GM18498 (cell line): Measurements from ENCODE around the gene SYT14.
"Not testable (repeated sequence)": the region's sequence is repeated elsewhere in the genome, so short reads cannot be mapped to it uniquely, and the experiment has no call there.

Experiments used
- ATAC-seq: cut with Tn5 transposase; IDR thresholded peaks from one replicate; pipeline ENCODE4 v1.9.1; 2021; ENCODE audit warnings: mild to moderate bottlenecking, moderate library complexity; ENCODE audit not compliant: unreplicated experiment

SYT14 gene

DNA sequence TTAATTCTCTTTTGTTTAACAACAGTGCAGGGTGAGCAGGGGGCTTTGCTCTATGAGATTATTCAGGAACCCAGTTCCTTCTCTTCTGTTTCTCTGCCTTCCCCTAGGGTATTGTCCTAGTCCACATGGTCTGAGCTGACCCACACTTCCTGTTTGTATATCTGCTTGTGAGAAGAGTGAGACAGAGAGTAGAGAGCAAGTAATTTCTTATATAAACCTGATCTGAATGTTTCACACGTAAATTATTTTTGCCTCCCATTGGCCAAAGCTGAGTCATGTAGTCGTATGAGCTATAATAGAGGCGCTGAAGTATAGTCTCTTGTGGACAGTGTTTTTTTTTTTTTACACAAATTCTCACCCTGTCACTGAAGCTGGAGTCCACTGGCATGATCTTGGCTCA is 160.3 kb downstream of the SYT14 start:
- ATAC-seq, result no peak

DNA sequence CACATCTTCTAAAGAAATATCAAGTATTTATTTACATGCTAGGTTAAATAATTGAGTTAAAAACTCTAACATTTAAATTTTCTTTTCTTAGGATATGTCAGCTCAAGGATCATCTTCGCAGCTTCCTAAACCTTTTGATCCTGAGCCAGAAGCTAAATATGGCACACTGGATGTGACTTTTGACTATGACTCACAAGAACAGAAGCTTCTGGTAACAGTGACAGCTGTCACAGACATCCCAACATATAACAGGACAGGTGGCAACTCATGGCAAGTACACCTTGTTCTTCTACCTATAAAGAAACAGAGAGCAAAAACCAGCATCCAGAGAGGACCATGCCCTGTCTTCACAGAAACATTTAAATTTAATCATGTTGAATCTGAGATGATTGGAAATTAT is 161.9 kb downstream of the SYT14 start:
- ATAC-seq, result no peak

DNA sequence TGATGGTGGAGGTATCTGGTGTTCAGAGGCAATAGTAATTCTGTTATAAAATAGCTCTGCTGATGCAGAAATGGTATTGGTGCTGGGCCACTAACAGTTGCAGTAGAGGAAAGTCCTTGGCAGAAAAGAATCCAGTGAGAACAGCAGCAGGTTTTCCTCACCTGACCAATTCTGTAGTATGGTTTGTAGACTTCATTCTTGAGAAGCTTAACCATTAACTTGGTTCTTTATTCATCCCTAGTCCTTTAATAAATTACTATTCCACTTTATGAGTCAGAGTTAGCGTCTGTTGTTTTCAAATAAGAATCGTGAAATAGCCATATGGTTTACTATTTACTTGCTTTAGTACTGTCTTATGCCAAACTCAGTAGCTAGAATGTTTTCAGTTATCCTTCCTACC is 166.1 kb downstream of the SYT14 start:
- ATAC-seq, result no peak

GRCh38 chr1:210112906-210113305 is 174.9 kb downstream of the SYT14 start:
- ATAC-seq, result not testable (repeated sequence)

DNA sequence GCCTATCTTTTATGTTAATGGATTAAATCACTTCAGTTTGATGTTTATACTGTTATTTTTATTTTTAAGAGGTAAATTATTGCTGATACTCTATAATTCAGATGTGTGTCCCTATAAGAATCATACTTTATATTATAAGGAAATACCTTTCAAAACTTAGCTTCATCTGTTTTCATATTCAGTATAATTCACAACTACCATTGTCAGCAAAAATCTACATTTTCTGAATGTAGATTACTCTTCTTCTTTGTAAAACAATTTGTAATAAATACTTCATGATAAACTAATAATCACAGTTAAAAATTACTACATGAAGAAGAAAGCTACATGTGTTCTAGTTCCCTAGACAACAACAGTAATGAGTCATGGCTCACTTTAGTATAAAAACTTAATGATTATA is 179.2 kb downstream of the SYT14 start:
- no peak for ATAC-seq

DNA sequence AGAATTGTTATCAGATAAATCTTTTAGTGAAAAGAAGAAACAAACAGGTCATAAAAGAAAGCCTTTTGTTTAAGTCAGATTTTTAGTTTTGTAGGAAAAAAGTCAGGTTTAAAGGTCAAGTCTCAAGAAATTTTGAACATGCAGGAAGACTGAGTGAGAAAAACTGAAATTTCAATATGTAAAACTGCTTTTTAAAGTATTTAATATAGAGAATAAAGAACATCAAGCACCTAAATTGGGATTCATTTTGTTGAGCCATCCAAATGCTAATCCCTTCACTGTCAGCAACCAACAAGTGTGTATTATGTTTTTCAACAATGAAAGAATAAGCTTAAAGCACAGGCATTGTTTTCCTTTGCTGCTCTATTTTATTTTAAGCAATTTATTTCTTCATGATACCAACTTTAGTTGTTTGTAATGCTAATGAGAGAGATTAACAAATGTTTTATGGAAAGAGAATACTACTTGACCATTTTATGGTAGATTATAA is 179.7 kb downstream of the SYT14 start:
- ATAC-seq, result no peak

DNA sequence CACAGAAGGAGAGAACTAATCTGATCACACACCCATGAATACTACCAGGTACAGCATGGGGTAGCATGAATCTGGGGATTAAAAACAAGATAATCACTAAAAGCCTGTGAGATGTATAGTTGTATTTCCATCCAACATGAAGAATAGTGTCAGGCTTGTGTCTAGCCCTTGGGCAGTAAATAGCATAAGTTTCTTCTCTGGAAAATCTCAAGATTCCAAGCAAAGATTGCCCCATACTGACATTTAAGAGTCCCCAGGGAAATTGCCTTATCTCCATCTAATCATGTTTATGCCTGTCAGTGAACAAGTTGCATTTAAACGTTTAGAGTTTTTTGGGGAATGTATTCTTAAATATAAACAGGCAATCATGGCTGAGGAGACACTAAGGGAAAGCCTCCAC is 185.4 kb downstream of the SYT14 start:
- ATAC-seq, result no peak

- ATAC-seq, result no peak
Measured at GRCh38 chr1:210123924-210124589, 186.0 kb downstream of the SYT14 start.

GRCh38 chr1:210124736-210125135 is 186.7 kb downstream of the SYT14 start:
- ATAC-seq, result no peak

DNA sequence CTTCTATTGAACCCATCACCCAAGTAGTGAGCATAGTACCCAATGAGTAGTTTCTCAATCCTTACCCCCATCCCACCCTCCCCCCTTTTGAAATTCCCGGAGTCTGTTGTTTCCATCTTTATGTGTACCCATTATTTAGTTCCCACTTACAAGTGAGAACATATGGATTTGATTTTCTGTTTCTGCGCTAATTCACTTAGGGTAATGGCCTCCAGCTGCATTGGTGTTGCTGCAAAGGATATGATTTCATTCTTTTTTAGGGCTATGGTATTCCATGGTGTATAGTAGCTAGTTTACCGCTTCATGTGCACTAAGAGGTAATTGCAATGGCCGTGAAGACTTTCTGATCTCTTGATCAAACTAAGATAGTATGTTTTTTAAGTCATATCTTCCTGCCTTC is 187.1 kb downstream of the SYT14 start:
- no peak for ATAC-seq

- ATAC-seq, result no peak
Measured at GRCh38 chr1:210129092-210129491, 191.1 kb downstream of the SYT14 start.

- peak; percentile 87 for ATAC-seq
Measured at GRCh38 chr1:210129759-210130158, 191.7 kb downstream of the SYT14 start.

DNA sequence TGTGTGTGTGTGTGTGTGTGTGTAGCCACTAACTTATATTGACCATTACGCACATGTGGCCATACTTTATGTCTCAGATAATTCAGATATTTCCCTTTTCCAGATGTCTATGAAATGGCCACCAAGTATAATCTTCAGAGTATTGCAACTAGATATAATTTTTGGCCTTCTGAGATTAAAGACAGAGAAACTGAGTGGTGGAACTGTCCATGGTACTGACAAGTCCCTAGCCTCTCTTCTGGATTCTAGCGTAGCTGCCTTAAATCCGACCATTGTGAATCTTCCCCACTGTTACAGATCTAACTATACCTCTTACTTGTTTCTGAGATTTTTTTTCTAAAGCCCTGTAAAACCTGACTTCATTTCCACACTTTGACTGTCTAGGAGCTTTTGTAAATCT is 194.6 kb downstream of the SYT14 start:
- ATAC-seq, result no peak

DNA sequence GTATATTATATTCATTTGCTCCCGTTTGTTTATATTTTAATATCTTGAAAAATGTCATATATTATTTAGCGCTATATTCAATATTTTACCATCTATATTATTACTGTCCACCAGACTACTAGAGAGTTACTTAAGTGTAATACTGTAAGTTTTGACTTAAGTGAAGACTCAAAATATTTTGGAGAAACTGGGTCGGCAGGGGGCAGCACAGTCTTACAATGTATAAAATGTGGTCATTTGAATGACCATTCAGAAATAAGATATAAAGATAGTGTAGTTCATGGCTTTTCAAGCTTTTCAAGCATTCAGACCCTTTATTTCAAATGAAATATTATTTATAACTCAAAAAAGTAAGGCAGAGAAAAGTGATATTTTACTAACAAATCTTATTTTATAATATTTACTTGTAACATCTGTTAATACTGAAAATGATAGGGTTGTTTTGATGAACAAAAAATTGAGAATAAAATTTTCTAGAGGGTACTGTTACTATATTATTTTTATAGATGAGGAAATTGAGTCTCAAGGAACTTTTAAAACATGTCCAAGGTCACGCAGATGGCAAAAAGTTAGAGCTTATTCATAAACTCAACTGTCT is 205.5 kb downstream of the SYT14 start:
- no peak for ATAC-seq

- no peak for ATAC-seq
Measured at GRCh38 chr1:210144736-210145135, 206.7 kb downstream of the SYT14 start.

DNA sequence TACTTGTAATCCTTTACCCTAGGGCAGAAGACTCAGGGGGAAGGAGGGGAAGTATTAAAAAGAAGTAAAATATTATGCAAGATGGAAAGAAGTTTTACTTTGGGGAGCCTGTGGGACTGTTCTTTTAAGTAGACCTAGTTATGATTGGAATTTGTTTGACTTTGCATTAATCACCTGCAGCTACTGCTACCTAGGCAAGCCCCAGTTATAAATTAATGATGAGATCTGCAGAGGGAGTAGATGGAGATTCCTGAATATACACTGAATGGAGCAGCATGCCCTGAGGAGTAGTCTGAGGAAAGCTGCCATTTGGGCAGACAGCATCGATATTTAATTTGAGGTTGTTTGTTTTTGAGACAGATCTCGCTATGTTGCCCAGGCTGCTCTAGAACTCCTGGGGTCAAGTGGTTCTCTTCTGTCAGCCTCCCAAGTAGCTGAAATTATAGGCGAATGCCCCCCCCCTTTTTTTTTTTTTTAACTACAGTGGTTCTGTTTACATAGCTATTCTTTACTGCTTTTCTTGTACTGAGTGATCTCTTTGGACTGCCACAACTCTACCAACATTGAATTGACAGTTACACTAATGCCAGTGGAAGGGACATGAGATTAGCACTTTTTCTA is 213.1 kb downstream of the SYT14 start:
- ATAC-seq, result no peak

GRCh38 chr1:210159211-210159610 is 221.2 kb downstream of the SYT14 start:
- no peak for ATAC-seq

DNA sequence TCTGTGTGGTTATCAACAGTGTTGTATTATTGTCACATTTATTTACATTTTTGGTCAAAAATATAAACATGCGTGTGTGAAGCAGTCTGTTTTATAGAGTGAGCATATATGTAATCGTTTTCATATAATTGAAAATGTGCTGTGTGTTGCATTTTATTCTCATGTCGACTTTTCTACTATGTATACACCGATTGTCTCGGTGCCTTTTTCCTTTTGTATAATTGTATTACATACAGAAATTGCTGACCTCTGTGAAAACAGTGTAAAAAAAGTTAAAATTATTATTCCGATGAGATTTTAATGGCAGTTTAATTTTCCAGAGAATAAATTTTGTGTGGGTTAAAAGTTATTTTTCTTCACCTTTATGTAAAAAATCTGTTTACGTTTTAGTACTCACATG is 232.2 kb downstream of the SYT14 start:
- no peak for ATAC-seq

DNA sequence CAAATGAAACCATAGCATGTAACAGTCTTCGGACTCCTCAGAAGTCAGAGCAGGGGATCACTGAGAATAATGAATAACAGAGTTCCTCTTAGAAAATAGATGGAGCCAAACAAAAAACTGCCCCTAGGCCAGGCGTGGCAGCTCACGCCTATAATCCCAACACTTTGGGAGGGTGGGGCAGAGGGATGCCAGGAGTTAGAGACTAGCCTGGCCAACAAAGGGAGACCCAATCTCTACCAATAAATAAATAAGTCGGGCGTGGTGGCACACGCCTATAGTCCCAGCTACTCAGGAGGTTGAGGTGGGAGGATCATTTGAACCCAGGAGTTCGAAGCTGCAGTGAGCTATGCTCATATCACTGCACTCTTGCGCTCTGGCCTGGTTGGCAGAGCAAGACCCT is 236.1 kb downstream of the SYT14 start:
- no peak for ATAC-seq

- ATAC-seq, result no peak
Measured at GRCh38 chr1:210185063-210185462, 247.0 kb downstream of the SYT14 start.

DNA sequence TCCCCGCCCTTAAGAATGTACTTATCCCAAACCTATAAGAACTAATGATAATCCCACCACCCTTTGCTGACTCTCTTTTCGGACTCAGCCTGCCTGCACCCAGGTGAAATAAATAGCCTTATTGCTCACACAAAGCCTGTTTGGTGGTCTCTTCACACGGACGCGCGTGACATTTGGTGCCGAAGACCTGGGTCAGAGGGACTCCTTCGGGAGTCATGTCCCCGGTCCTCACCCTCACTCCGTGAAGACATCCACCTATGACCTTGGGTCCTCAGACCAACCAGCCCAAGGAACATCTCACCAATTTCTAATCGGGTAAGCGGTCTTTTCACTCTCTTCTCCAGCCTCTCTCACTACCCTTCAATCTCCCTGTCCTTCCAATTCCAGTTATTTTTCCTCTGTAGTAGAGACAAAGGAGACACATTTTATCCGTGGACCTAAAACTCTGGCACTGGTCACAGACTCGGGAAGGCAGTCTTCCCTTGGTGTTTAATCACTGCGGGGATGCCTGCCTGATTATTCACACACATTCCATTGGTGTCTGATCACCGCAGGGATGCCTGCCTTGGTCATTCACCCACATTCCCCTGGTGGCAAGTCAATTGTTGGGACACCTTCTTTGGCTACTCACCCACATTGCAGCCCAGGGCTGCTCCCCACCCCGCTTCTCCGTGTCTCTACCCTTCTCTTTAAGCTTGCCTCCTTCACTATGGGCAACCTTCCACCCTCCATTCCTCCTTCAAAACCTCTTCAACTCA is 250.0 kb downstream of the SYT14 start:
- ATAC-seq, result not testable (repeated sequence)

DNA sequence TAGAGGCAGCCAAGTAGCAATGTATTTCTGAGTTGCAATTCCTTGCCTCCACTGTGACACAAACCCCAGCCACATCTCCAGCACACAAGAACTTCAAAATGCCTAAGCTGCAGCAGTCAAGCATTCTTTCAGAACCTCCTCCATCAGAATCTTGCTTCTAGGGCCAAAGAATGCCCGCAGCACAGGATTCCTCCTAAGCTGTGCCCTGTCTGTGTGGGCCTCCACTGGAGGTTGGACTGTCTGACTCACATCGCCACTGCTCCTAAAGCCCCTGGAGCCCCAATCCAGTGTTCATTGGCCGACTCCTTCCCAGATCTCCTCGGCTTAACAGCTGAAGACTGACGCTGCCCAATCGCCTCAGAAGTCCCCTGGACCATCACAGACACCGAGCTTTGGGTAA is 251.4 kb downstream of the SYT14 start:
- ATAC-seq, result no peak
